ENCODE results near the gene CRB3.

DNA sequence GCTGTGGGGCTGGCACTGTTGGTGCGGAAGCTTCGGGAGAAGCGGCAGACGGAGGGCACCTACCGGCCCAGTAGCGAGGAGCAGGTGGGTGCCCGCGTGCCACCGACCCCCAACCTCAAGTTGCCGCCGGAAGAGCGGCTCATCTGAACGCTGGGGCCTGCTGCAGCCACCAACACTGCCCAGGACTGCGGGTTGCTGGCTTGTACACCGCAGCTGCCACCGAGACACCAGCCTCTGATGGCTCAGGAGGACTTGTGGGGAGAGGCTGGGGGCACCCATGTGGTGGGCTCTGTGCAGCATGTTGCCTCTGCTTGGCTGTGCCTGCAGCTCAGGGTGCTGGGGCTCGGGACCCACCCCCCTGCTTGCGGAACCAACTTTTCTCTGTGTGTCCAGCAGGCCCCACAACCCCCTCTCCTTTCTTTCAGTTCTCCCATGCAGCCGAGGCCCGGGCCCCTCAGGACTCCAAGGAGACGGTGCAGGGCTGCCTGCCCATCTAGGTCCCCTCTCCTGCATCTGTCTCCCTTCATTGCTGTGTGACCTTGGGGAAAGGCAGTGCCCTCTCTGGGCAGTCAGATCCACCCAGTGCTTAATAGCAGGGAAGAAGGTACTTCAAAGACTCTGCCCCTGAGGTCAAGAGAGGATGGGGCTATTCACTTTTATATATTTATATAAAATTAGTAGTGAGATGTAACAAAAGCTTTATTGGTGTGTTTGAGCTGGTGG lies 2.6 kb downstream of the CRB3 start:
- TF ChIP-seq, protein P1, sequence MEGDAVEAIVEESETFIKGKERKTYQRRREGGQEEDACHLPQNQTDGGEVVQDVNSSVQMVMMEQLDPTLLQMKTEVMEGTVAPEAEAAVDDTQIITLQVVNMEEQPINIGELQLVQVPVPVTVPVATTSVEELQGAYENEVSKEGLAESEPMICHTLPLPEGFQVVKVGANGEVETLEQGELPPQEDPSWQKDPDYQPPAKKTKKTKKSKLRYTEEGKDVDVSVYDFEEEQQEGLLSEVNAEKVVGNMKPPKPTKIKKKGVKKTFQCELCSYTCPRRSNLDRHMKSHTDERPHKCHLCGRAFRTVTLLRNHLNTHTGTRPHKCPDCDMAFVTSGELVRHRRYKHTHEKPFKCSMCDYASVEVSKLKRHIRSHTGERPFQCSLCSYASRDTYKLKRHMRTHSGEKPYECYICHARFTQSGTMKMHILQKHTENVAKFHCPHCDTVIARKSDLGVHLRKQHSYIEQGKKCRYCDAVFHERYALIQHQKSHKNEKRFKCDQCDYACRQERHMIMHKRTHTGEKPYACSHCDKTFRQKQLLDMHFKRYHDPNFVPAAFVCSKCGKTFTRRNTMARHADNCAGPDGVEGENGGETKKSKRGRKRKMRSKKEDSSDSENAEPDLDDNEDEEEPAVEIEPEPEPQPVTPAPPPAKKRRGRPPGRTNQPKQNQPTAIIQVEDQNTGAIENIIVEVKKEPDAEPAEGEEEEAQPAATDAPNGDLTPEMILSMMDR (IDR thresholded peaks at IDR 0.05), result no peak
- TF ChIP-seq POLR2A (IDR thresholded peaks at IDR 0.05), result no peak
